Esophagus muscularis mucosa (tissue), 3 donors: ENCODE data around the gene IL21R.

Experiments
- POLR2A ChIP-seq: fragments of 450-650 bp; IDR thresholded peaks from one replicate; pipeline ENCODE4 v1.6.1; 2017; ENCODE audit warnings: antibody characterized with exemption, moderate library complexity, mild to moderate bottlenecking, low read depth
- TF ChIP-seq, protein P1 (sequence below), 3 experiments: fragments of 200-600 bp in 2 of 3; fragments of 450-650 bp in 1 of 3; sonication (generic) in 2 of 3; IDR thresholded peaks; one replicate each; pipeline ENCODE4 v1.5.1; 2017 to 2019; ENCODE audit warnings: antibody characterized with exemption in 3 of 3, mild to moderate bottlenecking in 2 of 3, moderate library complexity in 1 of 3

DNA sequence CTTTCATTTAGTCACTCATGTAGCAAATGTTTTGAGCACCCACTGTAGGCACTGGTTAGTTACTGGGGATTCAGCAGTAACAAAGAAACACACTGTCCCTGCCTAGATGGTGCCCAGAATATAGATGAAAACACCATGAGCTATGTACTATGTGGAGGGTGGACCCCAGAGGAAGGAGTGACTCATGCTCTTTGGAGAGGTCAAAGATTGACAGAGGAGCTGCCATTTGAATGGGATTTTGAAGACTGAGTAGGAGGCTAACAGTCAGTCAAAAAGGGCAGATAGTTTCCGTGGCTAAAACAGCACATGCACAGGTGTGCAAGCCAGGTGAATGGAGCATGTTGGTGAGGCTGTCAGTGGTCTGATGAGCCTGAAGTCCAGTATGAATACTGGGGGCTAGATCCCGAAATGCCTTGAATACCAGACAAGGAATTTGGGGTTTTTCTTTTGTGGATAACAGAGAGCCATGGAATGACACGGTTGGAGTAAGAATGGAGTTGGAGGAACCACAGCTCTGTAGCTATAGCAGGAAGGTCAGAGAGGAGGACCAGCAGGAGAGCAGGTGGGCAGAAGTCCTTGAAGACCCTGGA, 6.1 kb downstream of the IL21R start:
- TF ChIP-seq, protein P1, sequence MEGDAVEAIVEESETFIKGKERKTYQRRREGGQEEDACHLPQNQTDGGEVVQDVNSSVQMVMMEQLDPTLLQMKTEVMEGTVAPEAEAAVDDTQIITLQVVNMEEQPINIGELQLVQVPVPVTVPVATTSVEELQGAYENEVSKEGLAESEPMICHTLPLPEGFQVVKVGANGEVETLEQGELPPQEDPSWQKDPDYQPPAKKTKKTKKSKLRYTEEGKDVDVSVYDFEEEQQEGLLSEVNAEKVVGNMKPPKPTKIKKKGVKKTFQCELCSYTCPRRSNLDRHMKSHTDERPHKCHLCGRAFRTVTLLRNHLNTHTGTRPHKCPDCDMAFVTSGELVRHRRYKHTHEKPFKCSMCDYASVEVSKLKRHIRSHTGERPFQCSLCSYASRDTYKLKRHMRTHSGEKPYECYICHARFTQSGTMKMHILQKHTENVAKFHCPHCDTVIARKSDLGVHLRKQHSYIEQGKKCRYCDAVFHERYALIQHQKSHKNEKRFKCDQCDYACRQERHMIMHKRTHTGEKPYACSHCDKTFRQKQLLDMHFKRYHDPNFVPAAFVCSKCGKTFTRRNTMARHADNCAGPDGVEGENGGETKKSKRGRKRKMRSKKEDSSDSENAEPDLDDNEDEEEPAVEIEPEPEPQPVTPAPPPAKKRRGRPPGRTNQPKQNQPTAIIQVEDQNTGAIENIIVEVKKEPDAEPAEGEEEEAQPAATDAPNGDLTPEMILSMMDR (IDR thresholded peaks at IDR 0.05) = no peak
- TF ChIP-seq POLR2A = no peak
